Subcutaneous adipose tissue (tissue), 4 donors: ENCODE results near the gene SPTBN1. TPM values are rescaled to one million over a fixed set of nuclear protein-coding genes. Genes with fewer than 3 reads are reported as not detected.

Experiments used
- CTCF ChIP-seq: fragments of 450-650 bp; IDR thresholded peaks from one replicate; pipeline ENCODE4 v1.5.1; 2016; ENCODE audit warnings: low read depth, mild to moderate bottlenecking, control low read depth, antibody characterized with exemption, moderate library complexity
- total RNA-seq, 4 donors: library from RNA; depleted of rRNA; stranded (reverse); fragments of >200 nt; gene quantifications; one replicate each; pipeline ENCODE4 v1.1.0, GENCODE V29; 2016

The SPTBN1 gene
- total RNA-seq, 4 donors from 2014 or later = 655 to 1,523 (median 889) TPM

GRCh38 chr2:54663424-54664030 is 207.4 kb downstream of the SPTBN1 start:
- TF ChIP-seq CTCF = no peak

- TF ChIP-seq CTCF = no peak
Measured at GRCh38 chr2:54664238-54664786, 208.2 kb downstream of the SPTBN1 start.

- TF ChIP-seq CTCF = no peak
Measured at GRCh38 chr2:54665436-54665856, 209.3 kb downstream of the SPTBN1 start.

GRCh38 chr2:54666131-54666633 is 210.1 kb downstream of the SPTBN1 start:
- no peak for TF ChIP-seq CTCF

GRCh38 chr2:54666634-54667265 is 210.6 kb downstream of the SPTBN1 start:
- TF ChIP-seq CTCF = no peak

- no peak for TF ChIP-seq CTCF
Measured at GRCh38 chr2:54667266-54667639, 211.1 kb downstream of the SPTBN1 start.
